ENCODE results near the gene SGCD.

Gene SGCD

DNA sequence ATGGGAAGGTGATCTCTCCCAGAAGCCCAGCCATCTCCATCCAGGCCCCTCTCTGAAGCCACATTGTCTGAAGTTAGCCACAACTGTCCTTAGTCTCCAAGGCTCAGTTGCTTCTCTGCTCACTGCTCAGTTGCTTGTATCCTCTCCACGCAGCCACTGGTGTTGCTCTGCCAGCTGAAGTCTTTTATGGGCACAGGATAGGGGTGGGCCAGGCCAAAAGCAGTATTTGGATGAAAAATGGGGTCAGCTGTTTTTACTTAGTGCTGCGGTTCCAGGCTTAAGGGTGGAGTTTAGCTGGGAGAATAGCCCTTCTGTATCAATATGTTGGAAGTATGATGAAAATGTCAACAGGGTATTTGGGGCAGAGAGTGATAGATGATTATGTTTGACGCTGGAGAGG lies 354.3 kb downstream of the SGCD start:
- peak; percentile 11 for DNase-seq (ENCODE audit: extremely low read depth, low read depth)
- TF ChIP-seq, protein P1, sequence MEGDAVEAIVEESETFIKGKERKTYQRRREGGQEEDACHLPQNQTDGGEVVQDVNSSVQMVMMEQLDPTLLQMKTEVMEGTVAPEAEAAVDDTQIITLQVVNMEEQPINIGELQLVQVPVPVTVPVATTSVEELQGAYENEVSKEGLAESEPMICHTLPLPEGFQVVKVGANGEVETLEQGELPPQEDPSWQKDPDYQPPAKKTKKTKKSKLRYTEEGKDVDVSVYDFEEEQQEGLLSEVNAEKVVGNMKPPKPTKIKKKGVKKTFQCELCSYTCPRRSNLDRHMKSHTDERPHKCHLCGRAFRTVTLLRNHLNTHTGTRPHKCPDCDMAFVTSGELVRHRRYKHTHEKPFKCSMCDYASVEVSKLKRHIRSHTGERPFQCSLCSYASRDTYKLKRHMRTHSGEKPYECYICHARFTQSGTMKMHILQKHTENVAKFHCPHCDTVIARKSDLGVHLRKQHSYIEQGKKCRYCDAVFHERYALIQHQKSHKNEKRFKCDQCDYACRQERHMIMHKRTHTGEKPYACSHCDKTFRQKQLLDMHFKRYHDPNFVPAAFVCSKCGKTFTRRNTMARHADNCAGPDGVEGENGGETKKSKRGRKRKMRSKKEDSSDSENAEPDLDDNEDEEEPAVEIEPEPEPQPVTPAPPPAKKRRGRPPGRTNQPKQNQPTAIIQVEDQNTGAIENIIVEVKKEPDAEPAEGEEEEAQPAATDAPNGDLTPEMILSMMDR (IDR thresholded peaks at IDR 0.05; ENCODE audit: low read depth, low read length), result no peak

DNA sequence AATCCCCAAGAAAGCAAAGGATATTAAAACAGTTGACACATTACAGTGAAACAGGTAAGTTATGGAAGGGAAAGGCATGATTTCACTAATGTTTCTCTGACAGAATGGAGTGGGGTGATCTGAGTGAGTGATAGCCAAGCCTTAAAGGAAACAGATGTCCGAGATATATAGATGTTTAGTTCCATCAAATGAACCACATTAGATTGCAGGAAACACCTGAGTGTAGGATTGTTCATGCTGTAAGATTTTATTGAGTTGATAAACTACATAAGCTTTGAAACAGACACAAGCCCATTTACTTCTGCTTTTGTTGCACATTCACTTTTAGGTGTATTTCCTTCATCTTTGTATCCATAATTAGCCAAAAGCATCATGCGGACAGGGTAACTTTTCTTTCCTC lies 356.0 kb downstream of the SGCD start:
- TF ChIP-seq, protein P1 (IDR thresholded peaks at IDR 0.05; ENCODE audit: low read depth, low read length), result no peak
- DNase-seq (ENCODE audit: extremely low read depth, low read depth), result no peak

DNA sequence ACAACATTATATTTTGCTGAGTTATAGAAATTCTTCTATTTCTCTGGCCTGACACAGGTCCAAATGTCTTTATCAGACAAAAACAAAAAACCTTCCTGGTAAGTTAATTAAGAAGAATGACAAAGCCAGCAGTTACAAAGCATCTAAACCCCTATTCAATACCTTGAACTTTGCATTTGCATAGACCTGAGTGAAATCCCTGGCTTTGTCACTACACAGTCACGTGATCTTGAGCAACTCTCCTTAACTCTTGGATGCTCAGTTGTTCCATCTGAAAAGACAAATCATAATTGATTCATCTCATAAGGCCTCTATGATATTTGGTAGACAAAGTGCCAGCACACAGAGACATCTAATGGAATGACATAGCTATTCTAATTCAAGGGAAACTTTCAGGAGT lies 356.5 kb downstream of the SGCD start:
- DNase-seq (ENCODE audit: extremely low read depth, low read depth), result no peak
- TF ChIP-seq, protein P1 (IDR thresholded peaks at IDR 0.05; ENCODE audit: low read depth, low read length), result no peak

DNA sequence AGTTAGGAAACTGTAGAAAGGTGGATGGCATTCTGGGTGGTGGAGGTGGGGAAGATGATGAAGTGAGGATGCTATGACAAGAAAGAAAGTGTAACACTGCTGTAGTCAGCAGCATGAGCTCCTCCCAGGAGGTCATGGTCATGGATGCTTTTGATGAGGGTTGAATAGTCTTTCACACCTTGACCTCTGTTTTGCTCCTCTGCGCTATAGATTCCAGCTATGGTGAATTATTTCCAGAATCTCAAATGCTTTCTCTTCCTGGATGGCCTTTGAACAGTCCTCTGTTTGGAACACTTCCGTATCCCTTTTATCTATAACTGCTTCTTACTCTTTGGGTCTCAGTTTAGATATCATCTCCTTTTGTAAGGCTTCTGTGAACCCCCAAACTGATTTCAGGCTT lies 357.3 kb downstream of the SGCD start:
- TF ChIP-seq, protein P1 (IDR thresholded peaks at IDR 0.05; ENCODE audit: low read depth, low read length), result no peak
- DNase-seq (ENCODE audit: extremely low read depth, low read depth), result no peak

DNA sequence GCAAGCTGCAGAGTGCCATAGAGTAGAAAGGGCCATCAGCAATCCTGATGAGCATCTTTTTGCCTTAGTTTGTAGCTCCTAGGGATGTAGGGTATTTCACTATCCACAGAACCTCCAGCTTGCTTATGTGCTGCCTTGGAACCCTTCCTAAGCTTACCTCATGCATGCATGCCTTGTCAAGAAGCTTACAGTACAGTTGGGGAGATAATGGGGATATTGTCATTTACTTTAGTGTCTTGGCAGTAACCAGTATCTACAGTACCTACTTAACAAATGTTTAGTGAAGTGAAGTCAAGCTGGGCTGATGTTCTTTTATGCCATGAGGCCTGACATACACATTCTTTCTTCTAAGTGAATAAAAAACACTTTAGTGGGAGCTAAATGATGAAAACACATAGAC lies 358.5 kb downstream of the SGCD start:
- TF ChIP-seq, protein P1 (IDR thresholded peaks at IDR 0.05; ENCODE audit: low read depth, low read length), result no peak
- no peak for DNase-seq (ENCODE audit: extremely low read depth, low read depth)

DNA sequence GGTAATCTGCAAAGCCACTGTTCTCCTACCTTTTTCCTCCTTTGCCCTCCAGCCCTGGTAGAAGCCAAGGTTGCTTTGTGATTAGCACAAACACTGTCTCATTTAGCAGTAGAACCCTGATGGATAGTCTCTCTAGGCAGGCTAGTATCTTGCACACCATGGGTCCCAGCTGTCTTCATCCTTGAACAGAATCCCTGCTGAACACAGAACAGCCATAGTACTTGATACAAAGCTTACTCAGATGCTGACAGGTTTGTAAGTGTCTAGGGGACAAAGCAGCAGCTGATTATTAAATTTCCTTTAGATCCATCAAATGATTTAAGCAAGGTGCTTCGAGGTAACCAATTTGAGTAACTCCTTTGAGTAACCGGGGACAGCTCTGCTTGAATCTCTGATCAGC lies 359.4 kb downstream of the SGCD start:
- DNase-seq (ENCODE audit: extremely low read depth, low read depth), result no peak

DNA sequence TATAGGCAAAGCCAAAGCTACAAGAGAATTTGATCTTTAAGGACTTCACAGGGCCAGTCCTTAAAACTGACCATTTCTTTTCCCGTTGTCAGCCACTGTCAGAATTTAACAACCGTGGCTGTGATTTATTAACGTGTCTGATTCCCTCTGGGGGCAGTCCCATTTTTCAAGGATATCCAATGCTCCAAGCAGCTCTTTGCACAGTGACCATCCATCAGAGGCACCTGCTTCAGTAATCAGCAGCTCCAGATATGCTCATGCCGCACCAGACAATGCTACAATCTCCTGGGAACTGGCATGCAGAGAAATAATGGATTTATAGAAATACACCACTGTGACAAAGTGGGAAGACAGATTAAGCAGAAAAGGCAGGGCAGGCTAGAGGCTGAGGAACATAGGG lies 359.8 kb downstream of the SGCD start:
- no peak for DNase-seq (ENCODE audit: extremely low read depth, low read depth)
- TF ChIP-seq, protein P1 (IDR thresholded peaks at IDR 0.05; ENCODE audit: low read depth, low read length), result no peak

More for the DNA sequence above, 359.4 kb downstream of the SGCD start:
- TF ChIP-seq, protein P1 (IDR thresholded peaks at IDR 0.05; ENCODE audit: low read depth, low read length), result no peak
